ENCODE measurements around the gene CDKN3. TPM values are rescaled to one million over a fixed set of nuclear protein-coding genes. Genes with fewer than 3 reads are reported as not detected.
"Not testable (repeated sequence)": the region's sequence is repeated elsewhere in the genome, so short reads cannot be mapped to it uniquely, and the experiment has no call there.

Gene CDKN3
- total RNA-seq, 1 donor from 2014 or later = 152 TPM

- H3K4me3 ChIP-seq = no peak overlapping the region
- H3K9me3 Mint-ChIP-seq = peaks cover 20% of the 10 kb centered on the region
- no peak overlapping the region for H3K27ac ChIP-seq
- no peak overlapping the region for H3K4me3 Mint-ChIP-seq
- TF ChIP-seq EZH2 (IDR thresholded peaks at IDR 0.05) = no peak
- TF ChIP-seq EZH2phosphoT487 (IDR thresholded peaks at IDR 0.05) = no peak
- no peak for TF ChIP-seq CTCF (IDR thresholded peaks at IDR 0.05)
- H3K4me1 ChIP-seq = no peaks in the 10 kb centered on the region
- H3K27ac Mint-ChIP-seq = no peak overlapping the region
- no peaks in the 10 kb centered on the region for H3K9me3 ChIP-seq (ENCODE audit: low read depth)
- H3K27me3 Mint-ChIP-seq (ENCODE audit: insufficient read depth, low read depth) = no peaks in the 10 kb centered on the region
- no peaks in the 10 kb centered on the region for H3K4me1 Mint-ChIP-seq
- no peak overlapping the region for H3K9ac ChIP-seq
- peaks cover 7% of the 10 kb centered on the region for H3K36me3 Mint-ChIP-seq
- no peaks in the 10 kb centered on the region for H3K27me3 ChIP-seq
- H3F3A ChIP-seq (ENCODE audit: low read depth) = no peaks in the 10 kb centered on the region
- H3K79me2 ChIP-seq (ENCODE audit: low read depth) = no peaks in the 10 kb centered on the region
- H3K36me3 ChIP-seq = no peaks in the 10 kb centered on the region
- H2AFZ ChIP-seq (replicated peaks) = no peak overlapping the region
- DNase-seq (ENCODE audit: low spot score) = no peak
- no peak overlapping the region for H3K4me2 ChIP-seq
- no peaks in the 10 kb centered on the region for H4K20me1 ChIP-seq (ENCODE audit: low read depth)
Observed at GRCh38 chr14:54457609-54457996, 60.8 kb downstream of the CDKN3 start.

GRCh38 chr14:54458536-54458935, 61.7 kb downstream of the CDKN3 start:
- H3F3A ChIP-seq (ENCODE audit: low read depth); H3K27me3 ChIP-seq; H2AFZ ChIP-seq (replicated peaks); H3K27ac ChIP-seq; H3K4me3 Mint-ChIP-seq; H3K27me3 Mint-ChIP-seq (ENCODE audit: insufficient read depth, low read depth); H3K9me3 ChIP-seq (ENCODE audit: low read depth); H3K79me2 ChIP-seq (ENCODE audit: low read depth); H3K4me1 ChIP-seq; H3K36me3 Mint-ChIP-seq; H3K4me2 ChIP-seq; H3K4me1 Mint-ChIP-seq; H3K27ac Mint-ChIP-seq; H3K36me3 ChIP-seq; H3K9ac ChIP-seq; H3K4me3 ChIP-seq; DNase-seq (ENCODE audit: low spot score); H4K20me1 ChIP-seq (ENCODE audit: low read depth): not testable (repeated sequence)
- peaks cover 20% of the 10 kb centered on the region for H3K9me3 Mint-ChIP-seq

GRCh38 chr14:54459106-54459505, 62.3 kb downstream of the CDKN3 start:
- H4K20me1 ChIP-seq (ENCODE audit: low read depth) = no peaks in the 10 kb centered on the region
- no peak overlapping the region for H3K4me3 ChIP-seq
- Mint-ChIP-seq H3K9me3 (peaks cover 20% of the 10 kb centered on the region), H3K27ac (no peak overlapping the region), H3K36me3 (peaks cover 7% of the 10 kb centered on the region), H3K4me1 (no peaks in the 10 kb centered on the region), H3K27me3 (ENCODE audit: insufficient read depth, low read depth) (no peaks in the 10 kb centered on the region), H3K4me3 (no peak overlapping the region)
- H3K27me3 ChIP-seq = no peaks in the 10 kb centered on the region
- no peaks in the 10 kb centered on the region for H3K4me1 ChIP-seq
- no peaks in the 10 kb centered on the region for H3K79me2 ChIP-seq (ENCODE audit: low read depth)
- no peak overlapping the region for H3K27ac ChIP-seq
- DNase-seq (ENCODE audit: low spot score) = no peak
- no peak overlapping the region for H2AFZ ChIP-seq (replicated peaks)
- no peak for TF ChIP-seq EZH2phosphoT487 (IDR thresholded peaks at IDR 0.05)
- TF ChIP-seq EZH2 (IDR thresholded peaks at IDR 0.05) = no peak
- no peak for TF ChIP-seq CTCF (IDR thresholded peaks at IDR 0.05)
- no peaks in the 10 kb centered on the region for H3K36me3 ChIP-seq
- no peak overlapping the region for H3K9ac ChIP-seq
- no peak overlapping the region for H3K4me2 ChIP-seq
- no peaks in the 10 kb centered on the region for H3K9me3 ChIP-seq (ENCODE audit: low read depth)
- H3F3A ChIP-seq (ENCODE audit: low read depth) = no peaks in the 10 kb centered on the region

- H3K4me1 Mint-ChIP-seq = no peaks in the 10 kb centered on the region
- Histone ChIP-seq H3K27ac (no peak overlapping the region), H4K20me1 (ENCODE audit: low read depth) (no peaks in the 10 kb centered on the region), H3K4me2 (no peak overlapping the region), H3K9me3 (ENCODE audit: low read depth) (no peaks in the 10 kb centered on the region), H3F3A (ENCODE audit: low read depth) (no peaks in the 10 kb centered on the region), H3K9ac (no peak overlapping the region), H2AFZ (replicated peaks) (no peak overlapping the region), H3K36me3 (no peaks in the 10 kb centered on the region), H3K79me2 (ENCODE audit: low read depth) (no peaks in the 10 kb centered on the region), H3K4me3 (no peak overlapping the region), H3K27me3 (no peaks in the 10 kb centered on the region), H3K4me1 (no peaks in the 10 kb centered on the region)
- TF ChIP-seq EZH2 (IDR thresholded peaks at IDR 0.05) (no peak), CTCF (IDR thresholded peaks at IDR 0.05) (no peak)
- H3K4me3 Mint-ChIP-seq = no peak overlapping the region
- no peak overlapping the region for H3K27ac Mint-ChIP-seq
- no peaks in the 10 kb centered on the region for H3K27me3 Mint-ChIP-seq (ENCODE audit: insufficient read depth, low read depth)
- DNase-seq (ENCODE audit: low spot score) = no peak
- peaks cover 20% of the 10 kb centered on the region for H3K9me3 Mint-ChIP-seq
- peaks cover 7% of the 10 kb centered on the region for H3K36me3 Mint-ChIP-seq
Observed at GRCh38 chr14:54462048-54462447, 65.2 kb downstream of the CDKN3 start.
